AG04450 (cell line): ENCODE results near the gene DOP1A. TPM values are rescaled to one million over a fixed set of nuclear protein-coding genes. Genes with fewer than 3 reads are reported as not detected.

Source experiments
- CTCF ChIA-PET: fragments of 300-600, 350-600 bp; formaldehyde crosslinking; extraction: SDS; loops from one replicate; lab custom pipeline; 2022; ENCODE audit warnings: antibody characterized with exemption, inconsistent platforms; lab: Charles Lee
- POLR2A ChIA-PET: fragments of 350-600 bp; formaldehyde crosslinking; extraction: SDS; loops from one replicate; lab custom pipeline; 2021; ENCODE audit warnings: antibody characterized with exemption, inconsistent platforms; lab: Yijun Ruan, JAX
- DNase-seq: peaks from one replicate; pipeline ENCODE4 v3.0.0-alpha.2; 2011; ENCODE audit warnings: low read depth, low spot score
- H3K27ac ChIP-seq: one replicate; pipeline ENCODE4 v1.5.1; 2012; ENCODE audit warnings: low read depth, low read length, control low read depth
- H3K27me3 ChIP-seq: one replicate; pipeline ENCODE4 v1.6.0; 2012; ENCODE audit warnings: low read length; ENCODE audit not compliant: control insufficient read depth, insufficient read depth
- H3K4me3 ChIP-seq: 2 replicates; pipeline ENCODE4 v1.5.1; 2011; ENCODE audit warnings: mild to moderate bottlenecking, low read depth, low read length, control low read depth
- H3K9me3 ChIP-seq: 2 replicates; pipeline ENCODE4 v1.5.1; 2012; ENCODE audit warnings: low read length; ENCODE audit not compliant: control insufficient read depth, insufficient read depth
- CTCF ChIP-seq: IDR thresholded peaks from 2 replicates; pipeline ENCODE4 v1.5.1; 2011; ENCODE audit warnings: low read depth, low read length, control low read depth, inconsistent platforms
- polyA plus RNA-seq: library from polyadenylated mRNA; depleted of rRNA; stranded (reverse); fragments of >200 nt; gene quantifications from 2 replicates; pipeline ENCODE4 v1.2.3, GENCODE V29; 2011

The DOP1A gene
- polyA plus RNA-seq, 1 experiment, result 14.6 TPM

DNA sequence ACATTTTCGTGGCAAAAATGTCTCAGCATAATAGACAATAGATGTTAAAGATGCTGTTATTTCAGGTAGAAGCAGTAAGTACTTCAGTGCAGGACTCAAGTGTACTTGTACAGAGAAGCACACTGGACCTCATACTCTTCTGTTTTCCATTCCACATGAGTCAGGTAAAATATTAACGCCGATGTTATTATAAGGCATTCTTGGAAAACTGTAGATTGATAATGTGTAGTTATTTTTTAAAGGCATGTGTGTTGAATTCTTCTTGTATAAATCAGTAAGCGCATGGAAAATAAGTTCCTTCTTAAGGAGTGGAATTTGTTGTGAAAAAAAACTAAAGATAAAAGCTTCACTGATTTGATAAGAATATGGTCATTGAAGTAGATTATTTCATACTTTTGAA, 45.8 kb downstream of the DOP1A start:
- Histone ChIP-seq H3K4me3 (no peak overlapping the region), H3K27ac (no peak overlapping the region), H3K9me3 (no peaks in the 10 kb centered on the region), H3K27me3 (no peaks in the 10 kb centered on the region)
- no peak for TF ChIP-seq CTCF
- DNase-seq, result no peak
- ChIA-PET POLR2A (no interaction called here), CTCF (interaction anchor here (0.8 kb wide), 1 partner anchor 399 kb away, joined by 4 read pairs; the partner anchor contains the start of gene PRSS35)

DNA sequence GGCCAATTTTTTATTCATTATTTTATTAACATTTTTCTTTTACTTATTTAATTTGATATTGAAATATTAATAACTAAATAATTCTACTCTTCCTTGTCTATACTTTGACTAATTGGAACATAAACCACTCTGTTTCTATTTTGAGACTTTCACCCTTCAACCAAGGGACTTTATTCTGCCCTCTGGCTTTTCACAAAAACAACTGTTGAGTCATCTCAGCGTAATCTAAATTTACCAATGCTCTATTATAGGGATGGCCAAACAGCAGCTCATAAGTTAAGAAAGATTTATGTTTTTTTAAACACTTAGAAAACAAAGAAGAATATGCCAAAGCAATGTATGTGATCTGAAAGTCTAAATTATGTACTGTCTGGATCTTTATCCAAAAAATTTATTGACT, 46.7 kb downstream of the DOP1A start:
- Histone ChIP-seq H3K27ac (no peak overlapping the region), H3K27me3 (no peaks in the 10 kb centered on the region), H3K4me3 (no peak overlapping the region), H3K9me3 (no peaks in the 10 kb centered on the region)
- TF ChIP-seq CTCF, result no peak
- ChIA-PET POLR2A (no interaction called here), CTCF (interaction anchor here (1.7 to 2.5 kb wide), 3 partner anchors 46 to 101 kb away, joined by 6 to 7 read pairs (median 6); partner anchors contain the start of genes DOP1A and UBE3D)
- DNase-seq, result no peak

GRCh38 chr6:83117802-83118201, 50.3 kb downstream of the DOP1A start:
- Histone ChIP-seq H3K9me3 (no peaks in the 10 kb centered on the region), H3K27ac (no peak overlapping the region), H3K4me3 (no peak overlapping the region), H3K27me3 (no peaks in the 10 kb centered on the region)
- TF ChIP-seq CTCF, result no peak
- POLR2A ChIA-PET, result interaction anchor here (0.7 kb wide), 1 partner anchor 53 kb away, joined by 4 read pairs; no protein-coding TSS in a partner anchor
- DNase-seq, result no peak
- CTCF ChIA-PET, result interaction anchor here (0.9 to 2.9 kb wide), 2 partner anchors 50 to 52 kb away, joined by 4 to 15 read pairs; partner anchors contain the start of genes DOP1A and UBE3D

- H3K4me3 ChIP-seq, result no peak overlapping the region
- ChIA-PET CTCF (interaction anchor here (2.6 kb wide), 1 partner anchor 53 kb away, joined by 16 read pairs; the partner anchor contains the start of genes DOP1A and UBE3D), POLR2A (no interaction called here)
- no peaks in the 10 kb centered on the region for H3K9me3 ChIP-seq
- no peak for TF ChIP-seq CTCF
- H3K27me3 ChIP-seq, result no peaks in the 10 kb centered on the region
- no peak overlapping the region for H3K27ac ChIP-seq
- DNase-seq, result no peak
Observed at GRCh38 chr6:83119742-83120300, 52.4 kb downstream of the DOP1A start.

DNA sequence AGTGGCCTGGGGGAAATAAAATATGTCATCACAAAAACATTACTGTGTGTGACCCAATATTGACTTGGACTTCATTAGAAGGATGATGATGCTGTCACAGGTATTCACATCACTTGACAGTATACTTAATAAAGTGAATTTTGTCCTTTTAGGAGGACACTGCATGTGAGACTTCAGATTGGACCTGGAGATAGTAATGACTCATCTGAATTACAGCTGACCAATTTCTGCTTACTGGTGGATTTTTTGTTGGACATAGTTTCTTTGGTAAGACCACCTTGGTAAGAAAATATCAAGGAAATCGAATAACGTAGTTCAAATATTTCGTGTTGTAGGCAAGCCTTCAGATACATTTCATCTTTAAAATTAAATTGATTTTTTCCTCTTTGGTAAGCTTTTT, 57.1 kb downstream of the DOP1A start:
- CTCF ChIA-PET, result no interaction called here
- H3K27me3 ChIP-seq, result no peaks in the 10 kb centered on the region
- no peak for TF ChIP-seq CTCF
- H3K4me3 ChIP-seq, result no peak overlapping the region
- POLR2A ChIA-PET, result no interaction called here
- H3K9me3 ChIP-seq, result no peaks in the 10 kb centered on the region
- DNase-seq, result no peak
- H3K27ac ChIP-seq, result no peak overlapping the region
